HG03159 (cell line): ENCODE results near the gene PHYH.
"Not testable (repeated sequence)": the region's sequence is repeated elsewhere in the genome, so short reads cannot be mapped to it uniquely, and the experiment has no call there.

Experiments
- ATAC-seq: cut with Tn5 transposase; IDR thresholded peaks from one replicate; pipeline ENCODE4 v1.9.1; 2021; ENCODE audit warnings: mild to moderate bottlenecking, moderate library complexity; ENCODE audit not compliant: unreplicated experiment

PHYH gene

DNA sequence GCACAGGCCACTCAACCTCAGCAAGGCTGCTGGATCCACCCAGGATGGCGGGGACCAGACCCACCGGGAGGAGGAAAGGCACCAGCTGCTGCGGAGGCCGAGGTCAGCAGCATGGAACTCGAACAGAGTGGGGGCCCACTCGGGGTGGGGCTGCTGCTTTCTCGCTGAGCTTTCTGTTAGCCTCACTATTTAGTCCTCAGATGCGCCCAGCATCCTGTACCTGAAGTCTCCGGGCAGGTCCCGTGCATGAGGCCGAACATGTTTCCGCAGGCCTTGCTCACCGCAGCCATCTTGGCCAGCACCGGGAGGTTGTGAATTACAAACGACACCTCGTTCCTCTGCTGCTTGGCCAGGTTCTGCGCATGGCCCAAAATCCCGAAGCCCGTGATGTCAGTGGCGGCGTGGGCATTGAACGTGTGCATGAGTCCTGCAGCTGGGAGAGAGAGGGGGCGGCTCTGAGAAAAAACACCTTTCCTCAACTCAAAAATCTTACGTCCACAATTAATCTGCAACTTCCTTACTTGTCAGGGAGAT lies 22.8 kb upstream of the PHYH start:
- no peak for ATAC-seq

DNA sequence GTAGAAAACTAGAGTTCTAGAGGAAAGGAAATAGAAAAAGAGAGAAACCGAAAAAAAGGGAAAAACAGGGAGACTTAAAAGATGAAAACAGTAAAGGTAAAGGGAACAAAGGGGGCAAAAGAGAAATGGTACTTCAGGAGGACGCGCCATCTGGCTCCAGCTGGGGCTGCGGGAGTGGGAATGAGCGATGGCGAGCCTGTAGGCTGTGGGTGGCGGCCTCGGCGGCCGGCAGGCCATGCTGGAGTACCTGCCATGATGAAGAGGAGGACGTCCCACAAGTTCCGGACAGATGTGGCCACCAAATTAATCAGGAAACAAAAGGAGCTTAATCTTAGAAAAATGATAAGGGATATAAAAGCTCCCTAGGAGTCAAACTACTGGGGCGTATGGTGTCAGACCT lies 21.7 kb upstream of the PHYH start:
- ATAC-seq, result no peak

DNA sequence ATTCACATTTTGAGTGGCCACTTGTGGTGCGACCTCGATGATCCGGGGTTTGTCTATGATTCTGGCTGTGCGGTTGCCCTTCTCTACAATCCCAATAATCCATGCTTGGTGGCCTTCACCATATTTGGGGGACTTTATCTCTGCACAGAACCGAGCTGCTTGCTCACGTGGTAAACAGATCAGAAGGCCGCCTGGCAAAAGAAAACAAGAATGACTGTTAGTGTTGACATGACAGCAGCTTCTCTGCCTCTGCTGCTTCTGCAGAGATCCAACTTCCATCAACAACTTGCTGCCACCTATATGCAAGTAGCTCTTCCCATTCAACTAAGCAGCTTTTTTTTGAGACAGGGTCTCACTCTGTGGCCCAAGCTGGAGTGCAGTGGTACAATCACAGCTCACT lies 19.3 kb upstream of the PHYH start:
- ATAC-seq, result no peak

DNA sequence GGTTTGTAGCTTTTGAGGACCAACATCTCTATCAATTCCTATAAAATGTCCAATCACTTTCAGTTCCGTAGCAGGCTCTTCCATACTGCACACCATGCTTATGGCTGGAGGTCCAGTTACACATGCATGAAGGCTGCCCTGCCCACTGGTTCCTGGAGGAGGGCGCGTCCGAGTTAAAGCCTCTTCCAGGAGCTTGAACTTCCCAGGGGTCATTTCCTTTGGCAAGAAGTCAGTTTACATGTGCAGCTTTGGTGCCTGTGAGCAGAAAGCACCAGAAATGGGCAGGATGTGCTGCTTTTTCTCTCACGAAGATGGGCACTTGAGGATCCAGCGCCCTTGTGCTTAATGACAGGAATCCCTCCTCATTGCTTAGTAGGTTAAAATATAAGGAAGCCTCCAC lies 17.6 kb upstream of the PHYH start:
- ATAC-seq, result no peak

DNA sequence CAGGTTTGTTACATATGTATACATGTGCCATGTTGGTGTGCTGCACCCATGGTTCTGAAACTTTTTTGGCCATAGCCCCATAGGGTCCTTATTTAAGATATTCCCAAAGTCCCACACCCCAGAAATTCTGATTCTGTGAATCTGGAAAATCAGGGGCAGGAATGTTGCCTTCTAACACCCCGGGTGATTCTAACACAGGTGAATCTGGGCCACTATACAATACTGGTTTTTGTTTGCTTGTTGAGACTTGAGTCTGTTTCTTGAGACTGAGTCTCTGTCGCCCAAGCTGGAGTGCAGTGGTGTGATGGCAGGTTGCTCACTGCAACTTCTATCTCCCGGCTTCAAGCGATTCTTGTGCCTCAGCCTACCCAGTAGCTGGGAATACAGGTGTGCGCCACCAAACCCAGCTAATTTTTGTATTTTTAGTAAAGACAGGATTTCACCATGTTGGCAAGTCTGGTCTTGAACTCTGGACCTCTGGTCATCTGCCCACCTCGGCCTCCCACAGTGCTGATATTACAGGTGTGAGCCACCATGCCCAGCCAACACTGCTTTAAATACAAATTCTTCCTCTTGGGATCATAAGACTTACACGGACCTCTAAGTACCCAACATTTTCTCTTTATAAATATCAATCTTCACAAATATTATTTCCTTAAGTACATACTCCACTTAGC lies 16.9 kb upstream of the PHYH start:
- ATAC-seq, result no peak

DNA sequence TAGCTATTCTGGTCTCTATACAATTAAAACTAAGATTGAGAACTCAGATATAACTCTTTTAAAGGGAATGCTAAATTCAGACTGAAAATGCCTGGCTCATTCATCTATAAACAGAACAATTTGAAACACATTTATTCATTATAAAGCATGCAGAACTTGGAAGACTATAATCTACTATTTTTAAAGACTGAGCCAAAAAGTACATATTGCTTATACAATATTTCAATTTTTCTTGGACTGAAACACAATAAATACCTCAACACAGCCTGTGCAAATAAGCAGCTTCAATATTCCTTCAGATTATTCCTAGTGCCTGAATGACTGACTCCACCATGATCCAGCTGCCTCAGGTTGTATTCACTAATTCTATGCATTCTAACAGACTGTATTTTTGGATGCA lies 15.5 kb upstream of the PHYH start:
- no peak for ATAC-seq

DNA sequence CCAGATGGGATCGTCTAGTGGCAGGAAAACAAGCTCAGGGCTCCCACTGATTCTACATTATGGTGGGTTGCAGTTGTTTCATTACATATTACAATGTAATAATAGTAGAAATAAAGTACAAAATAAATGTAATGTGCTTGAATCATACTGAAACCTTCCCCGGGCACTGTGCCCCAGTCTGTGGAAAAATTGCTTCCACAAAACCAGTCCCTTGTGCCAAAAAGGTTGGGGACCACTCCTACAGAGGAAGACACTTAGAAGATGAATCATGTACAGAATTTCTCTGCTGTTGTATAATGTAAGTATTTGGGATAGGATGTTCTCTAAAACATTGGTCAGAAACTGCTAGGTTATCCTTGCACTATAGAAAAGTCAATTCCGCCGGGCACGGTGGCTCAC lies 11.3 kb upstream of the PHYH start:
- ATAC-seq, result no peak

DNA sequence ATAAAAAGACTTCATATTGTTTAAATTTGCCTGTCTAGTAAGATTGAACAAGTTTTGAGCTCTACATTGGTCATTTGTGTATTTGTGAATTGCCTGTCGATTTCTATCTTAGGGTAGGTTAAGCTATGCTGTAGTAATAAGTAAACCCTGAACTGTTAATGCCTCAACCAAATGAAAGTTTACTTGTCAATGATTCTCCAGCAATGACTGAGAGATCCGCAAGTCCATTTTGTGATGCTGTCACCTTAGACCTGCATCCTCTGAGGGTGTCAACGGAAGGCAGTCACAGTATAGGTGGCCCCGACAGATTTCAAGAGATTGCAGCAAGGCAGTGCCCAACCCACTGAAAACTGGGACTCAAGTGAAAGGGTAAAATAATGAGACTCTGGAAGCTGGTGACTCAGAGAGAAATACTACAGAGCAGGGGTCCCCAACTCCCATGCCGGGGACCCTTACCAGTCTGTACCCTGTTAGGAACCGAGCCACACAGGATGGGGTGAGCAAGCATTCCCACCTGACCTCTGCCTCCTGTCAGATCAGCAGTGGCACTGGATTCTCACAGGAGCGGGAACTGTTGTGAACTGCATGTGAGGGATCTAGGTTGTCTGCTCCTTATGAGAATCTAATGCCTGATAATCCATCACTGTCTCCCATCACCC lies 10.8 kb upstream of the PHYH start:
- ATAC-seq, result no peak

DNA sequence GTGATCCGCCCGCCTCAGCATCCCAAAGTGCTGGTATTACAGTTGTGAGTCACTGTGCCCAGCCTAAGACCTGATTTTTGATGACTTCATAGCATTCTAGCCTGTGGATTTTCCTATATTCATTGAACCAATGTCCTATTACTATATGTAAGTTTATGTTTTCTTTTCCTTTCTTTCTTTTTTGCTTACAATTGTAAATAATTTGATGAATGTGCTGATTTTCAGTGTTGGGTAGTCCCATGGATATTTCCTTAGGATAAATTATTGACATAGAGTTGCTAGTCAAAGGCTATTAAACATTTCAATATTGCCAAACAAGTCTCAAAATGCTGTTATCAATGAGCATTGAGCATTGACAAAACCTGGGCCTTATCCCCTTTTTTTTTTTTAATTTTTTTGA lies 9.9 kb upstream of the PHYH start:
- no peak for ATAC-seq

DNA sequence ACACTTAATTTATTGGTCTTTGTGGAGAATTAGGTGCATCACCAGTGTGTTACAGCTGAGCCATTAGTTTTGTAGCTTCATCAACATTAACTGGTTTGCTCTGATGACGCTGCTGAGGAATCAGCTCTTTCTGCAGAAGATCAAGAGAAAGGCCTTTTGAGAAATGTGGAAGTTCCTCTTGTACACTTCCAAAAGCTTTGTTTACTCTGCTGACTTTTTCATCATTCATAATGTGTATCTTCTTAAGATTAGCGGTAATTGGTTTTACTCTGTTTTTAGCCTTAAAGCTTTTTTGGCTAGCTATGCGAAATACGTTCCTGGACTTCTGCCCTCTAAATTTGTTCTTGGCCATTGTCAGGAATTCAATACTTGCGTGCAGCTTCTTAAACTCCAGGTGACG lies 8.2 kb upstream of the PHYH start:
- no peak for ATAC-seq

DNA sequence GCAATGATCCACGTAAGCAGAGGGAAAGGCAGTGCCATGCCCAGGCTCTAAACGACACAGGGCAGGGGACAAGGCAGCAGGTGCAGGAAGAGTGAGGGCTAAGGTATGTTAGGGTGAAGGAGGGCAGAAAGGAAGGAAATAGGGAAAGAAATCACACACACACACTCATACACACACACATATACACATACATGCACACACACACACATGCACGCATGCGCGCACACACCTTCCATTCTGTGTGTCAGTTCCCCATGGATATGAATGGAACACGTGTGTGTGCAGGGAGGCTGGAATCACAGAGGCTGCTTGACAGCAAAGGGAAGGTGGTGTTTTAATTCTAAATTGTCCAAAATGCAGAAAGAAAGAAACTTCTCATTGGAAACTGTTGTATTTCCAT lies 6.2 kb upstream of the PHYH start:
- no peak for ATAC-seq

DNA sequence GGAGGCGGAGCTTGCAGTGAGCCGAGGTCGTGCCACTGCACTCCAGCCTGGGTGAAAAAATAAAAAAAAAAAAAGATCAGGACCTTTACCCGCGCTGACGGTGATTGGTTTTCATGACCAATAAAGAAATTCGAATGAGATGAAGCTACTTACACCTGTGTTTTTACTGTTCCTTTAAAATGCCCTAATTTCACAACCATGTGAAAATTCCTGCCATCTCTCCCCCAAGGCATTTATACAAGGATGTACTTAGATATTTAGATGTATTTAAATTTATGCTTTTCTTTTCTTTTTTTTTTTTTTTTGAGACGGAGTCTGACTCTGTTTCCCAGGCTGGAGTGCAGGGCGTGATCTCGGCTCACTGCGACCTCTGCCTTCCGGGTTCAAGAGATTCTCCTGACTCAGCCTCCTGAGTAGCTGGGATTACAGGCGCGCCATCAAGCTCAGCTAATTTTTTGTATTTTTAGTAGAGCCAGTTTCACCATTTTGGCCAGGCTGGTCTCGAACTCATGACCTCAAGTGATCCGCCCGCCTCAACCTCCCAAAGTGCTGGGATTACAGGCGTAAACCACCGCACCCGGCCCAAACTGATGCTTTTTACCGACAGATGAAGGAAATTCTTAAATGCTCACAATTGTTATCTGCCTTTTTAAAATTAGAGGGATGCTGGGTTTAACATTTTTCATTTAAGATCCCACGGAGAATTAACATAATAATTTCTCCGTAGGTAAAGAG lies 3.1 kb upstream of the PHYH start:
- ATAC-seq, result no peak

DNA sequence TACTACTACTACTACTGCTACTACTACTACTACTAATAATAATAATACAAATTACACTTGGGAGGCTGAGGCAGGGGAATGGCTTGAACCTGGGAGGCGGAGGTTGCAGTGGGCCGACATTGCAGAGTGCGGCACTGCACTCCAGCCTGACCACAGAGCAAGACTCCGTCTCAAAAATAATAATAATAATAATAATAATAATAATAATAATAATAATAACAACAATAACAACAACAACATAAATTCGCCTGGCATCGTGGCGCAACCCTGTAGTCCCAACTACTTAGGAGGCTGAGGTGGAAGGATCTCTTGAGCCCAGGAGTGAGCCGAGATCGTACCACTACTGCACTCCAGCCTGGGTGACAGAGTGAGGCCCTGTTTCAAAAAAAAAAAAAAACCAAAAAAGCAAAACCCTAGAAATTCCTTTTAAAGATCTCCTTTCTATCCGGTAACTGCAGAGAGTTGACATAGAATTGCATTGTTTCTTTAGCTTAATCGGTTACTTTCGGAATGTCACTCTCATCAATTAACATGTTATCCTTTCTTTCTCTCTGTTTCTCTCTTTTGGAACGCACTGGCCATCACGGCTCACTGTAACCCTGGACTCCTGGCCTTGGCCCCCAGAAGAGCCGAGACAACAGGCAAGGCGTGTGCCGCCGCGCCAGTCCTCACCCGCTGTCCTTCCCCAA lies 972 bp downstream of the PHYH start:
- no peak for ATAC-seq

DNA sequence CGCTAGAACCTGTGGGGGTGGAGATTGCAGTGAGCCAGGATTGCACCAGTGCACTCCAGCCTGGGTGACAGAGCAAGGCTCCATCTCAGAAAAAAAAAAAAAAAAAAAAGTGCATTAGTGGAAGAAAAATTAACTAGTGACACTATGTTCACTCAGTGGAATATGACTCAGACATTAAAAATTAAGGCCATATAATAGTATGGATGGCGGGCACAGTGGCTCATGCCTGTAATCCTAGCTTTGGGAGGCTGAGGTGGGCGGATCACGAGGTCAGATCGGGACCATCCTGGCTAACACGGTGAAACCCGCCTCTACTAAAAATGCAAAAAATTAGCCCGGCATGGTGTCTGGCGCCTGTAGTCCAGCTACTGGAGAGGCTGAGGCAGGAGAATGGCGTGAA lies 3.4 kb downstream of the PHYH start:
- ATAC-seq, result no peak

DNA sequence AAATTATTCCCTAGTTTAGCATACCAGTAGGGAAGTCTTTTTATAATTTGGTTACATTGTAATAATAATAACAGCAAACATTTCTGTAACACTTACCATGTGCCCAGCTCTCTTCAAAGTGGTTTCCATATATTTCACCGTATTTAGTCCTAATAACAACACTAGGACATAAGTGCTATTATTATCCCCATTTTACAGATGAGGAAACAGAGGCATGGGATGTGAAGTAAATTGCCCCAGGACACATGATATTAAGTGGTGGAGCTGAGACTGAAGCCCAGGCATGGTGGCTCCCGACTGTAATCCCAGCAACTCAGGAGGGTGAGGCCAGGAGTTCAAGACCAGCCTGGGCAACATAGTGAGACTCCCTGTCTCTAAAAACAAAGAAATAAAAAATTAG lies 5.1 kb downstream of the PHYH start:
- no peak for ATAC-seq

DNA sequence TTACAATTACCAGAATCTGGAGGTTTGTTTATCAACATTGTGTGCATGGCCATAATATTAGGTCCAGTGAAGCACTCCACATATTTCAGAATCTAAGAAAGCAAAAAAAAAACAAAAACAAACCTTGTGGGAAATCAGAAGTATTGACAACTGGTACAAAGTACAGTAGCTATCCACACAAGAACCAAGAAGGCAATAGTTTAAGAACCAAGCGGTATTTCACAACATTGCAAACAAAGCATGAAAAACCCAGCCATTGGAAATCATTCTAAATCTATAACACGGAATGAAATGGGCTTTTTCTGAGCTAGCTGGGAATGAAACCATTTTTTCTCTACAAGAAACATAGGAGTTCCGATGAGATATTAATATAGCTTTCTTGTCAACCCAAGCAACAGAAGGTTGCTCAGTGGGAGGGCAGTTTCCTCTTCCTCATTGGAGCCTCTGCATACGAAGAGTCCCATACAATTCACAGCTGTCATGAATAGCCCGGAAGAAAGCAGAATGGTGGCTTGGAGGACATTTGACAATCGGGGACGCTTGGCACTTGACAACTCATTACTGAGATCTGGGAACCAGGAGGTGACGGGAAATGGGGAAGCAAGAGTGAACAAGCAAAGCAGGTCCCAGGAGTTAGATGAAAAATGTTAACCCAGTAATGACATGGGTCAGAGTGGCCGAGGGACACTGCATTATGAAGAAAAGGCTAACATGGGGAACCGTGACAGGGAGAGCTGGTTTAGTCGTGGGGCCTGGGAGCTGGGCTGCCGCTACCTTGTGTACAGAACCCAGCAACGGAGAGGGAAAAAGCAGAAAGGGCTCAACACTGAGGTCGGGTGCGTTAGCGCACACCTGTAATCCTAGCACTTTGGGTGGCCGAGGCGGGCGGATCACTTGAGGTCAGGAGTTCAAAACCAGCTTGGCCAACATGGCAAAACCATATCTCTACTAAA lies 7.8 kb downstream of the PHYH start:
- no peak for ATAC-seq

DNA sequence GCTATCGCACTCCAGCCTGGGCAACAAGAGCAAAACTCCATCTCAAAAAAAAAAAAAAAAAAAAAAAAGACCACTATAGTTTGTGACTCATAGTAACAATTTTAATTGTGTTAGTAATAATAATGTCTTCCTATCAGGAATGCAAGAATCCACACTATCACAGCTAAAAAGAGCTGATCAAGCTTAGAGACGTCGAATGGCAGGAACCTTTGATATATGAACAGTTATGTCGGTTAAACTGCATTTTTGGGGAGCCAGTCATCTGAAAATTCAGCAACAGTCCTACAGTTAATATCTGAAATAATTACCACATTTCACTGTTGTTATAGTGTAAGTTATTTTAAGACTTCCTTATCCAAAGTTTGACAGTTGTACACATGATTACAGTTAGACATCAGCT lies 8.8 kb downstream of the PHYH start:
- no peak for ATAC-seq

DNA sequence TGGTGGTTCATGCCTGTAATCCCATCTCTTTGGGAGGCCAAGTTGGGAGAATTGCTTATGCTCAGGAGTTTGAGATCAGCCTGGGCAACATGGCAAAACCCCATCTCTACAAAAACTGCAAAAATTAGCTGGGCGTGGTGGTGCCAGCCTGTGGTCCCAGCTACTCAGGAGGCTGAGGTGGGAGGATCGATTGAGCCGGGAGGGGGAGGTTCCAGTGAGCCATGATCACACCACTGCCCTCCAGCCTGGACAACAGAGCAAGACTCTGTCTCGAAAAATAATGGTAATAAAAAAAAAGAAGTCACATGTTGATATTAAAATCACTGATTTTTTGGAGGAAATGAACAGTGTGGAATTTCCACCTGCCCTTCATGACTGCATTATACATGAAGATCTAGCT lies 15.8 kb downstream of the PHYH start:
- no peak for ATAC-seq

DNA sequence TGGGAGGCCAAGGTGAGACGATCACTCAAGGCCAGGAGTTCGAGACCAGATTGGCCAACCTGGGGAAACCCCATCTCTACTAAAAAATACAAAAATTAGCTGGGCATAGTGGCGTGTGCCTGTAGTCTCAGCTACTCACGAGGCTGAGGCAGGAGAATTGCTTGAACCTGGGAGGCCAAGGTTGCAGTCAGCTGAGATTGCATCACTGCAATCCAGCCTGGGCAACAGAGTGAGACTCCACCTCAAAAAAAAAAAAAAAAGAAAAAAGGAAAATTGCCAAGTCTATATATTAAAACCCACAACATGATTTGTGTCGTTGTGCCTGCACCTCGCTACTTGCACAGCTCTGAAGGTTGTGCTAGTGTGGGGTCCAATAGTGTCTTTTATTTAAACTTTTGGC lies 17.5 kb downstream of the PHYH start:
- not testable (repeated sequence) for ATAC-seq

DNA sequence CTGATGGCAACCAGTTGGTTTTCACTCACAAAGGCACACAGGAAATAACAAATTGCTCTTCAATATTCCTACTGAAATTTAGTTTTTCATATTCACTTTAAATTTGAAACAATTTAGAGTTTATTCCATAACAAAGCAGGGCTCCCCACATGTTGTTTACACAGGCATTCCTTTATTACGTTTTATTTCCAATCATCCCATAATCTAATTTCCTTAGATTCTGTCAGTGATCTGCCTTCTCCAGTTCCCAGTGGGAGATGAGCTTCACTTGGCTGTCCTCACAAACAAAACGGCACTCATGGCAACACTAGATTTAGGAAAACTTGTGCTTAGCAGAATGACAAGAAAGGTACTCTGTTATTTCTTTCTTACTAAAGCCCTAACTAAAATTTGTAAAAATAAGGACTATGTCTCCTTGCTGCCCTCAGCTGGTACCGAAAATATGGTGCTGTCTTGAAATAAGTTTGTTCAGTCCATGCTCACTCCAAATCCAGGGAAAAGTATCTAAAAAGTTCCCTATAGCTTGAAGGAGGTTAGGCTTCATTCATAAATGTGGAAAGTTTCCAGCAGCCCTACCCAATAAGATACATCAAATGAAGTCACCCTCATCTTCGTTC lies 23.0 kb downstream of the PHYH start:
- no peak for ATAC-seq
